GM19025 (cell line): Measurements from ENCODE around the gene SLC12A8.

Experiments
- ATAC-seq: cut with Tn5 transposase; IDR thresholded peaks from one replicate; pipeline ENCODE4 v1.9.1; 2021; ENCODE audit warnings: mild to moderate bottlenecking, low read depth, moderate library complexity; ENCODE audit not compliant: unreplicated experiment

Gene SLC12A8

GRCh38 chr3:125160606-125161371 lies 51.8 kb downstream of the SLC12A8 start:
- ATAC-seq, result no peak

DNA sequence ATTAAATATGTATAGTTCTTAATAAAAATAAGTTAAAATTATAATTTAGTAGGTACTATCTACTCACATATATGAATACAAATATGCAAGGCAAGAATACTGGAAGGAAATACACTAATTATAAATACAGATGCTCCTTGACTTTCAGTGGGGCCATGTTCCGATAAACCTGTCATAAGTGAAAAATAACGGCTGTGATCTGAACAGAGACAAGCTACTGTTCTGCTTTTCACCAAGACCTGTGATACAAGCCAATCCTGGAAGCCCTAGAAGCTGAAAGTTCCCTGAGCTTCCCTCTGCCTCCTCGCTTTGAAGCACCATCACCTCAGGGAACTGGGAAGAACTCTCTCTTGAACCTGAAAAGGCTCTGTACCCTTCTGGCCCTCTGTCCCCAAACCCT lies 55.4 kb downstream of the SLC12A8 start:
- ATAC-seq, result no peak

DNA sequence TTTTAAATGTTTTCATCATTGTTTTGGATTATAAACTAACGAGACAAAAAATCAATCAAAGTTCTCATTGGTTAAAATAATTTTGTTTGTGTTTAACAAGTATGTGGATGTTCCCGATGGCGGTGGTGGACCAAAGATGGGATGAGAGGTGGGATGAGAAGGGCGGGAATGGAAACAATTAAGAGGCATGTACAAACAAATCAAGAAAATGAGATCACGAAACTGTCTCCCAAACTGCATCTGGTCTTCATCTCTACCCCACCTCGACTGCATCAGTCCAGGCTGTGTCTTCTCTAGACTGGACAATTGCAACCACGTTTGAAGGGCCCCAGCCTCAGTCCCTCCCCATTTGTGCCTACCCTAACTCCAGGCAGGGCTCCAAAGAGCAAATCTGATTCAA lies 56.1 kb downstream of the SLC12A8 start:
- no peak for ATAC-seq

- no peak for ATAC-seq
These were observed 57.7 kb downstream of the SLC12A8 start for GRCh38 chr3:125154800-125155269.

- ATAC-seq, result no peak
These were observed 58.4 kb downstream of the SLC12A8 start for GRCh38 chr3:125154110-125154509.

DNA sequence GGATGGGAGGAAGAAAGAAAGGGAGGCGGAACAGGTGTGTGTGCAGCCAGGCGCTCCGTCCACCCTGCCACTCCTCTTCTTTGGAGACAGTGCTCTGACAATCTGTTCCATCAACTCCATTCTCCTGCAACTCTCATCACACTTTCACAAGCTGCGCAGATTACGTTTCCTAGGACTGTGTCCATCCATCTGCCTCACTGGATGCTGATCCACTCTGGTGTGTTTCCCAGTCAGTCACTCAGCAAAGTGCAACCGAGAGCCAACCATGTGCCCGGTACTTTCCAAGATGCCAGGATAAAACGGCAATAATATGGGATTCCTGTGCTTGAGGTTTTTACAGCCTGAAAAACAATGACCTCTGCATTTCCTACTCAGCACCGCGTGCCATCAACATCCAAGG lies 59.6 kb downstream of the SLC12A8 start:
- no peak for ATAC-seq

DNA sequence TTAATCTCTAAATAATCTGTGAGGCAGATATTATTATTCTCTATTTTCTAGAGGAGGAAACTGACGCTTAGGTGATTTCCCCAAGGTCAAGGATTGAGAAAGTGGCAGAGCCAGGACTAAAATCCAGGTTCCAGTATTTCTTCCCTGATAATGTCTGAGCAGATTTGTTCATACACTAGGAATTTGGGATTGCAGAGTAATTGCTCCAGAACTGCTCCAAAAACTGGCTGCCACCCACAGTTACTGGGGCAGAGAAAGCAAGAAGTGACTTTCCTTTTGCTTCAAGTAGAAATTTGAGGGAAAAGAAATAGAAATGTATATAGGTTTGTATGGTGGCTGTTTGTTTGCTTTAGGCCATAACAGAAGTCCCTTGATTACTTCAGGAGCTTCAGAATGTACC lies 60.6 kb downstream of the SLC12A8 start:
- ATAC-seq, result no peak

DNA sequence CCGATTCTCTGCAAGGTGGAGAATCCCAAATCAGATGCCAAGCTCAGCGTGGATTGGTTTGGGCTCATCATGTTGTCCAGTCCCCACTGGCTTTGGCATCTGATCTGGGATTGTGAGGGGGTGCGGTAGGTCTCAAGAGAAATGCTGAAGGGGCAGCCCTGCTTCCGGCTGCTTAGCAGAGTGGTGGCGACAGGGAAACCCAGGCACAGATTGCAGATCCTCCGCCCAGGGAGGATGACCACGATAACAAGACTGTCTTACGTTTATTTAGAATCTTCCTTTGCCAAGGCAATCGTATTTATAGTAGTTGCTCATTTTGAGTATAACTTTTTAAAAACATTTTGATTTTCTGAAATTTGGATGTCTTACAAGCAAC lies 61.1 kb downstream of the SLC12A8 start:
- no peak for ATAC-seq

- no peak for ATAC-seq
These were observed 61.8 kb downstream of the SLC12A8 start for GRCh38 chr3:125150525-125151441.

DNA sequence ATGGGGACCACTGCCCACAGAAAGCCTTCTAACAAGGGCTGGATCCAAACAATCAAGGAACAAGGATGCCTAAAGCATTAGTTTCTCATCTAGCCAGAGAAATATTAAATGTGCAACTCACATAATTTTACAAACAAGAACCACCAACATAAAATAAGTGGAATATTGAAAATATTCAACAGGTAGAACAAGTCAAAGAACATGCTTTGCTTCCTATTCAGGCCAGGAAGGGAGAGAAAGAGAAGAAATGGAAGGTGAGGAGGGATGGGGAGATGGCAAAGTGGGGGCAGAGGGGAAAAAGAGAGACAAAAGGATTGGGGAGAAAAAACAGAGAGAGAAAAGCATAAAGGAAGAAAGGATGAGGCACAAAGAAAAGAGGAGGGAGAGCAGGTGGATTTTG lies 63.1 kb downstream of the SLC12A8 start:
- ATAC-seq, result no peak

- no peak for ATAC-seq
These were observed 63.7 kb downstream of the SLC12A8 start for GRCh38 chr3:125148836-125149235.

GRCh38 chr3:125148016-125148812 lies 64.3 kb downstream of the SLC12A8 start:
- ATAC-seq, result no peak

GRCh38 chr3:125147491-125147820 lies 65.1 kb downstream of the SLC12A8 start:
- ATAC-seq, result no peak

DNA sequence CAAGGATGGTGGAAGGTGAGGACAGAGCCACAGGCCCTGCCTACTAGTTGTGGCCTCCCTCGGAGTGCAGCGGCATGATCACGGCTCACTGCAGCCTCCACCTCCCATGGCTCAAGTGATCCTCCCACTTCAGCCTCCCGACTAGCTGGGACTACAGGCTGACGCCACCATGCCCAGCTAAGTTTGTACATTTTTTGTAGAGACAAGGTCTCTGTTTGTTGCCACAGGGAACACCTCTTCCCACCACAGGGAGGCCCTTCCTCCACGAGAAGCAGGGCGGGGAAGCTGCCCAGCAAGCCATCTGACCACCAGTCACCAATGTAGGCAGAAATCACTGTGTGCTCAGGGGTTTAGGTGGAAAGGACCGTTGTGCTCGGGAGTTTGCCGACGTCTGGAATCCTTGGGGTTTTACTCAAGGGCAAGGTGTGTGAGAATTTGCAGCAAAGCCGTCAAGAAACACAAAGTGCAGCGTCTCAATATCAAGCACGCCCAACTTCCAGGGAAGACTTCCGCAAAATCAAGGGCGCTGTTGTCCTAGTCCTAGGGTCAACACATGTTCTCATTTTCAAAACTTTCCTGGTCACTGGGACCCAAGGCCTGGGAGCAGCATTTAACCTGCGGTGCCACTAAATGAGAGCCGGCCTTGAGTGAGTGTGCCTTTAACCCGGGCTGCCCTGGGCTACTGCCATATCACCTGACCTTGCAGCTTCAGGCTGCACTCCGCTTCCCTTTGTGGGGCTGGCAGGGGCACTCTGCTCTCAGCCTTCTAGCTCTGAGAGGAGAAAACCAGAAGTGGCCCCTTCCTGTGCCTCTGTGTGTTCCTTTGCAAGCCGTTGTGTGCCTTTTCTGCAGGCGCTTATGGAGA lies 65.7 kb downstream of the SLC12A8 start:
- no peak for ATAC-seq

DNA sequence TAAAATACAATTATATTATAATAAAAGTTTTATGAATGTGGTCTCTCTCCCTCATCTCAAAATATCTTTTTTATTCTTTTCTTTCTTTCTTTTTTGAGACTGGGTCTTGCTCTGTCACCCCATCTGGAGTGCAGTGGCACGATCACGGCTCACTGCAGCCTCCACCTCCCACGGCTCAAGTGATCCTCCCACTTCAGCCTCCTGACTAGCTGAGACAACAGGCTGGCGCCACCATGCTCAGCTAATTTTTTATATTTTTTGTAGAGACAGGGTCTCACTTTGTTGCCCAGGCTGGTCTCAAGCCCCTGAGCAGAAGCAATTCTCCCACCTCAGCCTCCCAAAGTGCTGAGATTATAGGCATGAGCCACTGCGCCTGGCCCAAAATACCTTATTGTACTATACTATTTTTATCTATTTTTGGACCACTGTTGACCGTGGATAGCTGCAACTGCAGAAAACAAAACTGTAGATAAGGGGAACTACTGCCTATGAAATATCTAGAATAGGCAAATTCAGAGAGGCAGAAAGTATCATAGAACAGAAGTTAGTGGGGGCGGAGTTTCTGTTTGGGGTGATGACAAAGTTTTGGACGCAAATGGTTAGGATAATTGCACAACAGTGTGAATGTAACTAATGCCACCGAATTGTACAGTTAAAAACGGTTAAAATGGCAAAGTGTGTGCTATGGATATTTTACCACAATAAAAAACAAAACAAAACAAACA lies 66.6 kb downstream of the SLC12A8 start:
- ATAC-seq, result no peak

DNA sequence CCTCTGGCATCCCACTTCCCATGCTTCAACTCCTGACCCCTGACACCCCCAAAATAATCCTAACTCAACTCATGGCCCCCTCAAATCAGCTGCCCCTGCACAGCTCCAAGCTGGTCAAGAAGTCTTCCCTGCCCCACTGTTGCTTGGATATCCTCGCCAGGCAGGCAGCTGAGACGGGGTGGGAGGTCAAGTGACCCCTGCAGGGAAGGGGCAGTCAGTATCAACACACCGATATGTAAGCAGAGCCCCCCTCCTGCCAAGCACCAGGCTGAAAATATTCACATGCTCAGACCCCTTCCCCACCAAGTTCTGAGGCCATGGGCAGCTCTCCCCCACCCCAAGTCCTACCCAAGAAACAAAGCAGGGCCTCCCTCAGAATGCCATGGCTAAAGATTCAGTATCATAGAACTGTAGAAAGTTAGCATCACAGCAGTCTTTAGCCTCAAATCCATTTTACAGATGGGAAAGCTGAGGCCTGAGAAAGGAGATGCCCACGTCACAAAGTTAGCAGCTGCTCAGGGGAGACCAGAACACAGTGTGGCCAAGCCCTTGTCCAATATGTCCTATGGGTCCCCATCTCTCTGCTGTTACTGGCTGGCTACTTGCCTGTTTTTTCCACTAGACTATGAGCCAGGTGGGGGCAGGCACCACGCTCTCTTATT lies 67.8 kb downstream of the SLC12A8 start:
- no peak for ATAC-seq

- ATAC-seq, result no peak
These were observed 68.4 kb downstream of the SLC12A8 start for GRCh38 chr3:125143982-125144652.

DNA sequence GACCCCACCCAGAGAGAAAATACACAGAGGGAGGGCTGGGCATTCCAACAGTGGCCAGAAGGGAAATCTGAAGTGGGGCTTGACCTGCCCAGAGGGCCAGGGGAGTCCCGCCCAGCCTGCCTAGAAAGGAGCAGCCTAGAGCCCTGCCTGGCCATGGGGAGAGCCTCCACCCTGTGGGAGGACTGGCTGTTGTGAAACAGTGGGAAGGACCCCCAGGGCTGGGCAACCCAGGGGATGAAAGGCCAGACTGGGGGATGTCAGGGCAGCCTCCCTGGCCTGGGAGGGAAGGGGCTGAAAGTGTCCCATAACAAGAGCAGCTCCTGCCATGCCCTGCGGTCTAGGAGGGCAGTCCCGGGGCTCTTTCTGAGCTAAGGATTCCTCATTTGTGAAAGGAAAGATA lies 69.0 kb downstream of the SLC12A8 start:
- ATAC-seq, result no peak
